ENCODE measurements around the gene DNAJB1. TPM values are rescaled to one million over a fixed set of nuclear protein-coding genes. Genes with fewer than 3 reads are reported as not detected.

DNAJB1 gene
- total RNA-seq, 1 experiment from 2014 or later = 77.7 TPM

GRCh38 chr19:14470031-14470876 is 47.9 kb downstream of the DNAJB1 start:
- H3K9me3 Mint-ChIP-seq = no peaks in the 10 kb centered on the region
- WGBS (ENCODE audit: extremely low coverage, insufficient read length, low lambda C conversion rate) = no CpG with 5 or more reads among the region's 32 CpGs

More at GRCh38 chr19:14470031-14470876, 47.9 kb downstream of the DNAJB1 start:
- no peak overlapping the region for H2BK15ac ChIP-seq (ENCODE audit: low read depth, low read length)
- no peaks in the 10 kb centered on the region for H3K79me1 ChIP-seq (ENCODE audit: insufficient read depth, low read depth, low read length, poor library complexity, severe bottlenecking)
- H3T11ph ChIP-seq (ENCODE audit: low read length) = no peak overlapping the region
- no peaks in the 10 kb centered on the region for H3K79me2 ChIP-seq (ENCODE audit: insufficient read depth, low read length)
- no peak overlapping the region for H3K23ac ChIP-seq (ENCODE audit: insufficient read length, low read depth, low read length)
- no peak overlapping the region for H3K4me2 ChIP-seq (ENCODE audit: insufficient read depth, insufficient read length, low read length)
- H4K8ac ChIP-seq (replicated peaks; ENCODE audit: insufficient read length, low read depth, low read length) = no peak overlapping the region
- H3K27me3 ChIP-seq (ENCODE audit: insufficient read depth, low read length) = no peaks in the 10 kb centered on the region
- no peak overlapping the region for H2AK5ac ChIP-seq (ENCODE audit: insufficient read length, low read length)
- DNase-seq = no peak
- H2BK5ac ChIP-seq (ENCODE audit: insufficient read length, low read length) = no peak overlapping the region
- no peak overlapping the region for H2AFZ ChIP-seq (ENCODE audit: low read length)
- no peak overlapping the region for H3K9ac ChIP-seq (ENCODE audit: extremely low read depth, insufficient read length, low read length)
- no peak overlapping the region for H3K56ac ChIP-seq (ENCODE audit: insufficient read length, low read depth, low read length)
- no peak overlapping the region for H3K27ac Mint-ChIP-seq
- no peaks in the 10 kb centered on the region for H3K9me3 ChIP-seq (ENCODE audit: control insufficient read depth, low read depth, low read length)
- TF ChIP-seq, protein P1, sequence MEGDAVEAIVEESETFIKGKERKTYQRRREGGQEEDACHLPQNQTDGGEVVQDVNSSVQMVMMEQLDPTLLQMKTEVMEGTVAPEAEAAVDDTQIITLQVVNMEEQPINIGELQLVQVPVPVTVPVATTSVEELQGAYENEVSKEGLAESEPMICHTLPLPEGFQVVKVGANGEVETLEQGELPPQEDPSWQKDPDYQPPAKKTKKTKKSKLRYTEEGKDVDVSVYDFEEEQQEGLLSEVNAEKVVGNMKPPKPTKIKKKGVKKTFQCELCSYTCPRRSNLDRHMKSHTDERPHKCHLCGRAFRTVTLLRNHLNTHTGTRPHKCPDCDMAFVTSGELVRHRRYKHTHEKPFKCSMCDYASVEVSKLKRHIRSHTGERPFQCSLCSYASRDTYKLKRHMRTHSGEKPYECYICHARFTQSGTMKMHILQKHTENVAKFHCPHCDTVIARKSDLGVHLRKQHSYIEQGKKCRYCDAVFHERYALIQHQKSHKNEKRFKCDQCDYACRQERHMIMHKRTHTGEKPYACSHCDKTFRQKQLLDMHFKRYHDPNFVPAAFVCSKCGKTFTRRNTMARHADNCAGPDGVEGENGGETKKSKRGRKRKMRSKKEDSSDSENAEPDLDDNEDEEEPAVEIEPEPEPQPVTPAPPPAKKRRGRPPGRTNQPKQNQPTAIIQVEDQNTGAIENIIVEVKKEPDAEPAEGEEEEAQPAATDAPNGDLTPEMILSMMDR (conservative IDR thresholded peaks at IDR 0.05) = no peak
- H3K36me3 Mint-ChIP-seq (ENCODE audit: insufficient read depth in 1 of 3, low read depth in 3 of 3) = peaks cover 9 to 45% (median 37%) of the 10 kb centered on the region in 3 experiments; a peak in 6 of 7 replicates
- no peak overlapping the region for H2BK120ac ChIP-seq (ENCODE audit: low read depth, low read length, poor library complexity, severe bottlenecking)
- no peak overlapping the region for H3K4ac ChIP-seq (ENCODE audit: low read depth, low read length)
- H3K18ac ChIP-seq (ENCODE audit: insufficient read length, low read depth, low read length) = no peak overlapping the region
- no peak overlapping the region for H4K91ac ChIP-seq (ENCODE audit: insufficient read length, low read depth, low read length)
- H3K4me1 ChIP-seq (ENCODE audit: insufficient read depth, low read length) = no peaks in the 10 kb centered on the region
- peaks cover 2% of the 10 kb centered on the region; the same call in 1 of the 2 replicates for H3K27me3 Mint-ChIP-seq (ENCODE audit: low read depth)
- no peak overlapping the region for H3K14ac ChIP-seq (ENCODE audit: insufficient read depth, low read length)
- H3K4me1 Mint-ChIP-seq = peaks cover 8 to 18% of the 10 kb centered on the region in 2 experiments
- H3K27ac ChIP-seq (ENCODE audit: insufficient read length, low read depth, low read length) = no peak overlapping the region
- no peak overlapping the region for H4K5ac ChIP-seq (ENCODE audit: insufficient read length, low read depth, low read length)
- H4K20me1 ChIP-seq (ENCODE audit: control insufficient read depth, insufficient read depth, insufficient read length) = no peaks in the 10 kb centered on the region
- H3K23me2 ChIP-seq (ENCODE audit: insufficient read length, low read depth, low read length, poor library complexity, severe bottlenecking) = peaks cover 5% of the 10 kb centered on the region
- H2BK12ac ChIP-seq (ENCODE audit: insufficient read length, low read depth, low read length) = no peak overlapping the region
- no peak overlapping the region for H2BK20ac ChIP-seq (ENCODE audit: low read depth, low read length, poor library complexity, severe bottlenecking)
- H3K4me3 Mint-ChIP-seq = no peak overlapping the region

Measured in H9 (cell line).